ENCODE measurements around the gene MACROH2A1. TPM values are rescaled to one million over a fixed set of nuclear protein-coding genes. Genes with fewer than 3 reads are reported as not detected.
A peak's percentile ranks its signal among the peaks of the same experiment; 100 is the strongest.

Gene MACROH2A1
- total and polyA plus RNA-seq, 2 of the 4 experiments (the other 2 are of a cell fraction): 122 to 126 TPM

GRCh38 chr5:135350536-135350935, 48.5 kb downstream of the MACROH2A1 start:
- Histone ChIP-seq H4K91ac (ENCODE audit: insufficient read depth, low read depth, low read length) (no peak overlapping the region), H3K36me3 (ENCODE audit: control insufficient read depth, insufficient read depth, low read length) (peaks cover 37% of the 10 kb centered on the region), H2BK20ac (ENCODE audit: low read depth, low read length) (no peak overlapping the region), H3K27ac (ENCODE audit: insufficient read depth, low read length) (no peak overlapping the region), H3K18ac (ENCODE audit: low read depth, low read length) (no peak overlapping the region), H3K9me3 (ENCODE audit: control insufficient read depth, insufficient read depth, low read length) (no peaks in the 10 kb centered on the region), H3K14ac (replicated peaks; ENCODE audit: low read depth, low read length) (no peak overlapping the region), H3K79me1 (ENCODE audit: low read depth in 1 of 2, low read length in 2 of 2) (peaks cover 54 to 84% of the 10 kb centered on the region in 2 experiments), H3K9ac (ENCODE audit: low read depth, low read length) (no peak overlapping the region), H3K27me3 (ENCODE audit: control insufficient read depth, insufficient read depth, low read length) (no peaks in the 10 kb centered on the region), H3K23ac (ENCODE audit: low read depth, low read length) (no peak overlapping the region), H3K9me1 (ENCODE audit: insufficient read depth, low read length) (peaks cover 50% of the 10 kb centered on the region), H3K4me2 (ENCODE audit: low read depth, low read length) (no peak overlapping the region), H2BK120ac (ENCODE audit: low read depth, low read length) (no peak overlapping the region), H2AFZ (replicated peaks; ENCODE audit: low read length, poor library complexity) (no peak overlapping the region), H3K4ac (ENCODE audit: low read depth, low read length) (no peak overlapping the region), H4K8ac (ENCODE audit: low read depth in 2 of 2, low read length in 2 of 2) (no peak overlapping the region), H4K5ac (ENCODE audit: low read depth, low read length) (no peak overlapping the region), H3K4me1 (ENCODE audit: control insufficient read depth, insufficient read depth, low read length) (peaks cover 26% of the 10 kb centered on the region), H2BK15ac (ENCODE audit: low read depth, low read length) (no peak overlapping the region), H2AK9ac (replicated peaks; ENCODE audit: low read depth, low read length, poor library complexity) (no peak overlapping the region), H3K4me3 (ENCODE audit: insufficient read depth, low read depth, low read length) (no peak overlapping the region), H4K20me1 (ENCODE audit: insufficient read depth, low read length) (peaks cover 19% of the 10 kb centered on the region), H2AK5ac (ENCODE audit: low read depth, low read length) (peak overlapping the region; percentile 14; the same call in 1 of the 2 replicates), H3K56ac (ENCODE audit: extremely low read depth, insufficient read depth, low read length) (no peak overlapping the region), H2BK5ac (ENCODE audit: low read depth, low read length, poor library complexity, severe bottlenecking) (no peak overlapping the region)
- WGBS, 2 experiments (ENCODE audit: extremely low coverage in 2 of 2, insufficient read length in 1 of 2): 100% methylated on average over 10 of the region's 10 CpGs; no CpG with 5 or more reads in 1 of the 2 experiments
- intact Hi-C loops (cut with micrococcal nuclease): loop anchor here (10.0 kb wide), 1 partner anchor 204 kb away; no protein-coding TSS in a partner anchor
- no TSS peak for BruUV-seq (replicated peaks)
- in situ Hi-C loops (cut with MboI; ENCODE audit: low sequenced_read_pairs): no loop called here
- dilution Hi-C loops (cut with HindIII; ENCODE audit: low sequenced_read_pairs, unreplicated experiment): no loop called here
- POLR2A ChIA-PET (ENCODE audit: unreplicated experiment): no interaction called here
- no peak for ATAC-seq (ENCODE audit: low read depth)
- CTCF ChIA-PET: no interaction called here
- no peak for TF ChIP-seq FOS (IDR thresholded peaks at IDR 0.05; ENCODE audit: low read depth, low read length)
- DNase-seq: no peak

Measured in IMR-90 (cell line).